GM18861 (cell line): ENCODE results near the gene GAS6.
"Not testable (repeated sequence)": the region's sequence is repeated elsewhere in the genome, so short reads cannot be mapped to it uniquely, and the experiment has no call there.

Experiments
- ATAC-seq: cut with Tn5 transposase; IDR thresholded peaks from one replicate; pipeline ENCODE4 v1.9.1; 2021; ENCODE audit not compliant: unreplicated experiment

Gene GAS6

GRCh38 chr13:113811081-113811928 lies 52.6 kb downstream of the GAS6 start:
- ATAC-seq = no peak

- no peak for ATAC-seq
Measured at GRCh38 chr13:113810640-113811039, 53.2 kb downstream of the GAS6 start.

GRCh38 chr13:113809934-113810333 lies 53.9 kb downstream of the GAS6 start:
- no peak for ATAC-seq

GRCh38 chr13:113808058-113808834 lies 55.6 kb downstream of the GAS6 start:
- ATAC-seq = no peak

- ATAC-seq = no peak
Measured at GRCh38 chr13:113806526-113806925, 57.4 kb downstream of the GAS6 start.

- ATAC-seq = no peak
Measured at GRCh38 chr13:113806104-113806471, 57.8 kb downstream of the GAS6 start.

GRCh38 chr13:113805431-113806103 lies 58.3 kb downstream of the GAS6 start:
- no peak for ATAC-seq

- ATAC-seq = no peak
Measured at GRCh38 chr13:113804703-113805430, 59.0 kb downstream of the GAS6 start.

- no peak for ATAC-seq
Measured at GRCh38 chr13:113804017-113804702, 59.7 kb downstream of the GAS6 start.

- no peak for ATAC-seq
Measured at GRCh38 chr13:113803409-113804016, 60.4 kb downstream of the GAS6 start.

GRCh38 chr13:113802761-113803160 lies 61.1 kb downstream of the GAS6 start:
- ATAC-seq = no peak

- ATAC-seq = no peak
Measured at GRCh38 chr13:113802090-113802531, 61.8 kb downstream of the GAS6 start.

GRCh38 chr13:113801289-113801961 lies 62.5 kb downstream of the GAS6 start:
- no peak for ATAC-seq

GRCh38 chr13:113800576-113800926 lies 63.3 kb downstream of the GAS6 start:
- no peak for ATAC-seq

GRCh38 chr13:113798200-113798811 lies 65.6 kb downstream of the GAS6 start:
- ATAC-seq = no peak

- ATAC-seq = no peak
Measured at GRCh38 chr13:113796964-113797676, 66.8 kb downstream of the GAS6 start.

GRCh38 chr13:113796211-113796963 lies 67.5 kb downstream of the GAS6 start:
- ATAC-seq = no peak

GRCh38 chr13:113795362-113795761 lies 68.5 kb downstream of the GAS6 start:
- not testable (repeated sequence) for ATAC-seq
